Transverse colon (tissue), 4 donors: Measurements from ENCODE around the gene RSRC1.

Experiments used
- POLR2A ChIP-seq: fragments of 450-650 bp; IDR thresholded peaks from one replicate; pipeline ENCODE4 v1.6.1; 2016; ENCODE audit warnings: antibody characterized with exemption, mild to moderate bottlenecking, moderate library complexity
- POLR2AphosphoS5 ChIP-seq, 3 donors: sonication (generic); formaldehyde crosslinking; IDR thresholded peaks; one replicate each; pipeline ENCODE4 v1.6.1; 2016; ENCODE audit warnings: antibody characterized with exemption in 3 of 3
- TF ChIP-seq, protein P1 (sequence below), 5 experiments: fragments of 200-600 bp in 3 of 5; fragments of 450-650 bp in 2 of 5; sonication (generic) in 3 of 5; IDR thresholded peaks; 1 replicate in 2 of 5; 2 replicates in 3 of 5; pipeline ENCODE4 v1.5.1; 2016 to 2017; ENCODE audit warnings: antibody characterized with exemption in 5 of 5, inconsistent platforms in 3 of 5, mild to moderate bottlenecking in 2 of 5, moderate library complexity in 1 of 5

DNA sequence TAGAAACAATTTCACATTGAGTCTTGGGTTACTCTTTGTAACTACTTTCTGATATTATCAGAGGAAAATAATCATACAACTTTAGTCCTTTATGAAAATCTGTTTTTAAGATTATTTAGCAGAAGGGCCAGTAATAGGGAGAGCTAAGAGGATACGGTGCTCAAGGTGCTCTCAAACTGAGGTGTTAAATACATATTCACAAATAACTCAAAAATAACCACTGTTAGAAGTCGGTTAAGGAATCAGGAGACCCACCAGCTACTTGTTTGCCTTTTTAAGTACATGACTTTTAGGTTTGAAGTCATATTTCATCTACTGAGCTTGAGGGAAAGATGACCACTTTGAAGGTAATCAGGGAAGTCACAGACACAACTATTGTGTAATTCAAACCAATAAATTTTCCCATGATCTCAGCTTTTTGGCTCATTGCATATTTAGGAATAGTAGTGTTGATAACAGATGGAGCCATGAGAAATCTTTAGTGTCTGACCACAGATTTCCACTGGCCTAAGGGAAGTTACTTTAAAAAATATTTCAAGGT lies 1.4 kb upstream of the RSRC1 start:
- TF ChIP-seq, protein P1, sequence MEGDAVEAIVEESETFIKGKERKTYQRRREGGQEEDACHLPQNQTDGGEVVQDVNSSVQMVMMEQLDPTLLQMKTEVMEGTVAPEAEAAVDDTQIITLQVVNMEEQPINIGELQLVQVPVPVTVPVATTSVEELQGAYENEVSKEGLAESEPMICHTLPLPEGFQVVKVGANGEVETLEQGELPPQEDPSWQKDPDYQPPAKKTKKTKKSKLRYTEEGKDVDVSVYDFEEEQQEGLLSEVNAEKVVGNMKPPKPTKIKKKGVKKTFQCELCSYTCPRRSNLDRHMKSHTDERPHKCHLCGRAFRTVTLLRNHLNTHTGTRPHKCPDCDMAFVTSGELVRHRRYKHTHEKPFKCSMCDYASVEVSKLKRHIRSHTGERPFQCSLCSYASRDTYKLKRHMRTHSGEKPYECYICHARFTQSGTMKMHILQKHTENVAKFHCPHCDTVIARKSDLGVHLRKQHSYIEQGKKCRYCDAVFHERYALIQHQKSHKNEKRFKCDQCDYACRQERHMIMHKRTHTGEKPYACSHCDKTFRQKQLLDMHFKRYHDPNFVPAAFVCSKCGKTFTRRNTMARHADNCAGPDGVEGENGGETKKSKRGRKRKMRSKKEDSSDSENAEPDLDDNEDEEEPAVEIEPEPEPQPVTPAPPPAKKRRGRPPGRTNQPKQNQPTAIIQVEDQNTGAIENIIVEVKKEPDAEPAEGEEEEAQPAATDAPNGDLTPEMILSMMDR (IDR thresholded peaks at IDR 0.05): no peak
- TF ChIP-seq POLR2A: no peak
- no peak for TF ChIP-seq POLR2AphosphoS5 (IDR thresholded peaks at IDR 0.05)
